SU-DHL-6 (cell line): ENCODE data around the gene GPALPP1.

ENCODE experiments used
- EZH2phosphoT487 ChIP-seq: fragments of 200-600 bp; sonication (generic), shearing (Covaris generic); conservative IDR thresholded peaks from 2 replicates; pipeline ENCODE4 v1.6.1; 2018; ENCODE audit warnings: mild to moderate bottlenecking, antibody characterized with exemption, low read length, moderate library complexity, mixed read lengths
- TF ChIP-seq, protein P1 (sequence below): fragments of 200-600 bp; sonication (generic); IDR thresholded peaks from one replicate; pipeline ENCODE4 v1.5.1; 2017; ENCODE audit warnings: antibody characterized with exemption, mild to moderate bottlenecking, low read length, moderate library complexity; ENCODE audit not compliant: insufficient read depth, poor library complexity, severe bottlenecking

- TF ChIP-seq, protein P1, sequence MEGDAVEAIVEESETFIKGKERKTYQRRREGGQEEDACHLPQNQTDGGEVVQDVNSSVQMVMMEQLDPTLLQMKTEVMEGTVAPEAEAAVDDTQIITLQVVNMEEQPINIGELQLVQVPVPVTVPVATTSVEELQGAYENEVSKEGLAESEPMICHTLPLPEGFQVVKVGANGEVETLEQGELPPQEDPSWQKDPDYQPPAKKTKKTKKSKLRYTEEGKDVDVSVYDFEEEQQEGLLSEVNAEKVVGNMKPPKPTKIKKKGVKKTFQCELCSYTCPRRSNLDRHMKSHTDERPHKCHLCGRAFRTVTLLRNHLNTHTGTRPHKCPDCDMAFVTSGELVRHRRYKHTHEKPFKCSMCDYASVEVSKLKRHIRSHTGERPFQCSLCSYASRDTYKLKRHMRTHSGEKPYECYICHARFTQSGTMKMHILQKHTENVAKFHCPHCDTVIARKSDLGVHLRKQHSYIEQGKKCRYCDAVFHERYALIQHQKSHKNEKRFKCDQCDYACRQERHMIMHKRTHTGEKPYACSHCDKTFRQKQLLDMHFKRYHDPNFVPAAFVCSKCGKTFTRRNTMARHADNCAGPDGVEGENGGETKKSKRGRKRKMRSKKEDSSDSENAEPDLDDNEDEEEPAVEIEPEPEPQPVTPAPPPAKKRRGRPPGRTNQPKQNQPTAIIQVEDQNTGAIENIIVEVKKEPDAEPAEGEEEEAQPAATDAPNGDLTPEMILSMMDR, result no peak
- TF ChIP-seq EZH2phosphoT487, result no peak
Measured at GRCh38 chr13:45004096-45004495, 14.8 kb downstream of the GPALPP1 start.
